ENCODE results near the gene AGFG1. TPM values are rescaled to one million over a fixed set of nuclear protein-coding genes. Genes with fewer than 3 reads are reported as not detected.

Gene AGFG1
- total RNA-seq, 6 experiments from 2014 or later = 62.3 to 105 (median 74.0) TPM

DNA sequence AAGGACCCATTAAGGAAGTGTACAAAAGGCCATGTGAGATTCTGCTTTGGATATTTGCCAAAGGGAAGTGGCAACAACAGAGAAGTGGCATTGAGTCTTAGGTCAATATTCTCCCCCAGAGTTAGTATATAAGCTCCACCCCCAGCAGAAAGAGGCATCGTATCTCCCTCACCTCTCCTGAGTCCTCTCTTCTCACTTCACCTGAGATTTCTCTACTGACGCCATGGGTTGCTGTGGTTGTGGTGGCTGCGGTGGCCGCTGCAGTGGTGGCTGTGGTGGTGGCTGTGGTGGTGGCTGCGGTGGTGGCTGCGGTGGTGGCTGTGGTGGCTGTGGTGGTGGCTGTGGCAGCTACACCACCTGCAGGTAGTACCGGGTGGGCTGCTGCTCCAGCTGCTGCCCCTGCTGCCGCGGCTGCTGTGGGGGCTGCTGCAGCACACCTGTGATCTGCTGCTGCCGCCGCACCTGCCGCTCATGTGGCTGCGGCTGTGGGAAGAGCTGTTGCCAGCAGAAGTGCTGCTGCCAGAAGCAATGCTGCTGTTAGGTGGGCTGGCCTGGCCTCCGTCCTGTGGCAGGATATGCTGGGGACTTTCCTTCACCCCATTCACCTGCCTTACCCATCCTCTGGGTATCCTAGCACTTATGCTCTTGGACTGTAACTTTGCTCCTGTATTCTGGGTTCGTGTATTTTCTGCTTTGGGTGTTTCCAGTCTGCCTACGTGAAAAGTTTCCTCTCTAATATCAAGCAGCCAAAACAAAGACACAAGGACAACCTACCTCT is 136.8 kb downstream of the AGFG1 start:
- H3K4me1 Mint-ChIP-seq (ENCODE audit: low read depth) = peaks cover 10% of the 10 kb centered on the region
- TF ChIP-seq, protein P1, sequence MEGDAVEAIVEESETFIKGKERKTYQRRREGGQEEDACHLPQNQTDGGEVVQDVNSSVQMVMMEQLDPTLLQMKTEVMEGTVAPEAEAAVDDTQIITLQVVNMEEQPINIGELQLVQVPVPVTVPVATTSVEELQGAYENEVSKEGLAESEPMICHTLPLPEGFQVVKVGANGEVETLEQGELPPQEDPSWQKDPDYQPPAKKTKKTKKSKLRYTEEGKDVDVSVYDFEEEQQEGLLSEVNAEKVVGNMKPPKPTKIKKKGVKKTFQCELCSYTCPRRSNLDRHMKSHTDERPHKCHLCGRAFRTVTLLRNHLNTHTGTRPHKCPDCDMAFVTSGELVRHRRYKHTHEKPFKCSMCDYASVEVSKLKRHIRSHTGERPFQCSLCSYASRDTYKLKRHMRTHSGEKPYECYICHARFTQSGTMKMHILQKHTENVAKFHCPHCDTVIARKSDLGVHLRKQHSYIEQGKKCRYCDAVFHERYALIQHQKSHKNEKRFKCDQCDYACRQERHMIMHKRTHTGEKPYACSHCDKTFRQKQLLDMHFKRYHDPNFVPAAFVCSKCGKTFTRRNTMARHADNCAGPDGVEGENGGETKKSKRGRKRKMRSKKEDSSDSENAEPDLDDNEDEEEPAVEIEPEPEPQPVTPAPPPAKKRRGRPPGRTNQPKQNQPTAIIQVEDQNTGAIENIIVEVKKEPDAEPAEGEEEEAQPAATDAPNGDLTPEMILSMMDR (IDR thresholded peaks at IDR 0.05) = no peak
- no peak overlapping the region for H3K4me3 Mint-ChIP-seq
- H3K27ac Mint-ChIP-seq = no peak overlapping the region
- H3K9me3 Mint-ChIP-seq = no peaks in the 10 kb centered on the region
- no peak for DNase-seq
- H3K27me3 Mint-ChIP-seq (ENCODE audit: insufficient read depth) = peaks cover 9% of the 10 kb centered on the region
- H3K36me3 Mint-ChIP-seq (ENCODE audit: low read depth) = no peaks in the 10 kb centered on the region

DNA sequence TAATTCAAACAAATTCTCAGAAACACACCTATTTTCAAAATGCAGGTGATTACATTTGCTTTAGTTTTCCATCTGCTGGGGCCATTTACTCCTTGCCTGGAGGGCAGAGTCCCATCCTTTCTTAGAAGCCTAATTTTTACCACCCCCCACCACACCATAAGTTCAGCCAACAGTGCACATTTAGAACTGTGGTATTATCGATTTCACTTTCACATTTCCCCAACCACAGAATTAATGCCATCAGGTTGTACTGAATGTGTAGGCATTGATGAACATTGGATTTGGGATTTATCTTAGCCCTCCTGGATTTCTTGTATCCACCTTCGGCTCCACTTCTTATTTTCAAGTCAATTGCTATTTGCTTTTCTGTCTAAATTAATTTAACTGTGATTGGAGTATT is 138.2 kb downstream of the AGFG1 start:
- TF ChIP-seq, protein P1 (IDR thresholded peaks at IDR 0.05) = no peak
- no peak overlapping the region for H3K4me3 Mint-ChIP-seq
- no peak for DNase-seq
- peaks cover 6% of the 10 kb centered on the region for H3K27me3 Mint-ChIP-seq (ENCODE audit: insufficient read depth)
- peaks cover 10% of the 10 kb centered on the region for H3K4me1 Mint-ChIP-seq (ENCODE audit: low read depth)
- H3K36me3 Mint-ChIP-seq (ENCODE audit: low read depth) = no peaks in the 10 kb centered on the region
- H3K27ac Mint-ChIP-seq = no peak overlapping the region
- no peaks in the 10 kb centered on the region for H3K9me3 Mint-ChIP-seq

Small RNA genes lying within 50 kb of the gene (microRNA-seq; reads per million reads assigned to microRNA genes)
- gene MIR5703 = not detected

Other genes starting within 250 kb of the AGFG1 start
- gene MFF, start 146.9 kb upstream of the AGFG1 start, total RNA-seq (2021; fragmentation: NEBNext Ultra II Directional; extraction: Animal tissue kit (Norgen Biotek cat#: 25700)) = 10 to 100 TPM; 53.7 to 75.0 (median 65.6) TPM
- gene TM4SF20, start 92.8 kb upstream of the AGFG1 start, total RNA-seq (2021; fragmentation: NEBNext Ultra II Directional; extraction: Animal tissue kit (Norgen Biotek cat#: 25700)) = under 1 TPM; 0.09 to 0.34 (median 0.22) TPM
- not detected for gene SCYGR1, start 84.2 kb upstream of the AGFG1 start, total RNA-seq (2021; fragmentation: NEBNext Ultra II Directional; extraction: Animal tissue kit (Norgen Biotek cat#: 25700))
- gene SCYGR2, start 126.7 kb downstream of the AGFG1 start, total RNA-seq (2021; fragmentation: NEBNext Ultra II Directional; extraction: Animal tissue kit (Norgen Biotek cat#: 25700)) = not detected
- not detected for gene SCYGR3, start 142.7 kb downstream of the AGFG1 start, total RNA-seq (2021; fragmentation: NEBNext Ultra II Directional; extraction: Animal tissue kit (Norgen Biotek cat#: 25700))
- gene SCYGR4, start 145.3 kb downstream of the AGFG1 start, total RNA-seq (2021; fragmentation: NEBNext Ultra II Directional; extraction: Animal tissue kit (Norgen Biotek cat#: 25700)) = not detected
- not detected for gene SCYGR5, start 194.6 kb downstream of the AGFG1 start, total RNA-seq (2021; fragmentation: NEBNext Ultra II Directional; extraction: Animal tissue kit (Norgen Biotek cat#: 25700))
- gene SLC19A3, start 245.9 kb downstream of the AGFG1 start, total RNA-seq (2021; fragmentation: NEBNext Ultra II Directional; extraction: Animal tissue kit (Norgen Biotek cat#: 25700)) = under 1 TPM in 1 of 6 experiments, not detected in 5; 0.14 TPM